Measurements from ENCODE around the gene RELL2. TPM values are rescaled to one million over a fixed set of nuclear protein-coding genes. Genes with fewer than 3 reads are reported as not detected.

RELL2 gene
- polyA plus RNA-seq, 4 donors: 0.57 to 1.3 (median 0.75) TPM

DNA sequence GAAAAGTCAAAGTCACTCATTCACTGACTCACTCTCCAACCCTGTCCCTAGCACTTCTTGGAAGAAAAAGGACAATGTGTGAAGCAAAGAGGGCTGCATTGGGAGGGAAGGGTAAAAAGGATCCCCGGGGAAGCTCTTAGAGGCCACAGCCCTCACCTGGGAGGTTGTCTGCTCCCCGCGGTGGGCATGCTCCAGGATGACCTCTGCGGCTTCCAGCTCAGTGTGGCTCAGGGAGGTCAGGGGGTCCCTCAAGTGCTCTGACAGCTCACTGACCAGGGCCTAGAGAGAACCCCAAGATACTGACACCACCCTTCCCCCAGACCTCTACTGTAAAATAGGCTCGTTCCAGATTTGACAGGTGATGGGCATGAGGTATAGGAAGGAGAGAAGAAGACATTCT, 10.4 kb downstream of the RELL2 start:
- no peak for DNase-seq (ENCODE audit: low read depth in 4 of 4, low spot score in 3 of 4)

DNA sequence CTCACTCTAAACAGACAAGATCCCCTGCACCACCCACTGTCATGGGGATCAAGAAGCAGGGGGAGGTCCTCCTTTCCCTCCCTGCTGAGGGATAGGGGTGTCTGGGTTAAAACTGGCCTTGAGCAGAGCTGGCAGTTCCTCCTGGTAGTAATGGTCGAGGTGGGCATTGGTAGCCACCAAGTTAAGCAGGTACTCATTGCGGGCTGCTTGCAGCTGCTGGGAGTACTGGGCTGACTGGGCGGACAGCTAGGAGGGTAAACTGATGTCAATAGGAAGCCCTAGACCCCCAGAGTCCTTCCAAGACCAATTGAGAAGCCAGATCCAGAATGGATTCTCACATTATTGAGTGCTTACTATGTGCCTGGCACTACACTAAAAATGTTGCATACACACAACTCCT, 11.1 kb downstream of the RELL2 start:
- DNase-seq (ENCODE audit: low read depth in 4 of 4, low spot score in 3 of 4): no peak

DNA sequence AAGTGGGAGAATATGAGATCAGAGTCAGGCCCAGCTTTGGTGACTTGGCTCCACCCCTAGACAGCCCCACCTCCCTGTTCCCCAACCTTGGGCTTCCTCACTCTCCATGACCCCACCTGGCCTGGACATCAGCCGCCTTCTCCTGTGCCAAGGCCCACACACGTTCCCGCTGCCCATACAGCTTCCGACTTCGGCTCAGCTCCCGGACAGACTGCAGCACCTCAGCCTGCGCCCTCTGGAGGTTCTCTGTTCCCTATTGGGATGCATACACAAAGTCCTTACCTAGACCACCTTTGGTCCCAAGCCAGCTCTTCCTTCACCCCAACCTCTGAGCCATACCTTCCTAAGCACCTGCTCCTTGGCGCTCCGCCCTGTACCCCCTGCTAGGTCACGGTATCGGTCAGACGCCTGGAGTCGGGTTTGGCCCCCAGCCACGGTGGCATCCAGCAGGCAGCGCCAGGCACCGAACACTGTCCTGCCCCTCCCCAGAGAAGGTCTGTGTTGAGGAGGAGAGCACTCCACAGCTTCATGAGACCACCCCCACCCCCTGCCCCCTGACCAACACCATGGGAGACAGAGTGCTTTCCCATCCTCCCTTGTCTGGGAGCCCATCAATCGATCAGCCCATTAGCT, 12.4 kb downstream of the RELL2 start:
- DNase-seq (ENCODE audit: low read depth in 4 of 4, low spot score in 3 of 4): no peak

DNA sequence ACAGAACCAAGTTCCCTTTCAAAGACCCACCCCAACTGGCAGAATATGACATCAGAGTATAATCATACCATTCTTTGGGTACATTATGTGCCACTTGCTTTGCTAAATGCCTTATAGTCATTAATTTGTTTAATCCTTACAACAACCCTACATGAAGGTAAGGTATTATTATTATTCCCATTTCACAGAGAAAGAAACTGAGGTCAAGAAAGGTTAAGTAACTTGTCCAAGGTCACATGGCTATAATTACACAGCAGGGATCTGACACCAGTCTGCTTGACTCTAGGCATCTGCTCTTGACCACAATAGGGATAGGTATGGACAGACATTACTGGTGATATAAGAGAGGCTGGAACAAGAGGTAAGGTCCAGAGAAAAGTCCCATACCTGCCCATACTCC, 13.2 kb downstream of the RELL2 start:
- DNase-seq (ENCODE audit: low read depth in 4 of 4, low spot score in 3 of 4): no peak

DNA sequence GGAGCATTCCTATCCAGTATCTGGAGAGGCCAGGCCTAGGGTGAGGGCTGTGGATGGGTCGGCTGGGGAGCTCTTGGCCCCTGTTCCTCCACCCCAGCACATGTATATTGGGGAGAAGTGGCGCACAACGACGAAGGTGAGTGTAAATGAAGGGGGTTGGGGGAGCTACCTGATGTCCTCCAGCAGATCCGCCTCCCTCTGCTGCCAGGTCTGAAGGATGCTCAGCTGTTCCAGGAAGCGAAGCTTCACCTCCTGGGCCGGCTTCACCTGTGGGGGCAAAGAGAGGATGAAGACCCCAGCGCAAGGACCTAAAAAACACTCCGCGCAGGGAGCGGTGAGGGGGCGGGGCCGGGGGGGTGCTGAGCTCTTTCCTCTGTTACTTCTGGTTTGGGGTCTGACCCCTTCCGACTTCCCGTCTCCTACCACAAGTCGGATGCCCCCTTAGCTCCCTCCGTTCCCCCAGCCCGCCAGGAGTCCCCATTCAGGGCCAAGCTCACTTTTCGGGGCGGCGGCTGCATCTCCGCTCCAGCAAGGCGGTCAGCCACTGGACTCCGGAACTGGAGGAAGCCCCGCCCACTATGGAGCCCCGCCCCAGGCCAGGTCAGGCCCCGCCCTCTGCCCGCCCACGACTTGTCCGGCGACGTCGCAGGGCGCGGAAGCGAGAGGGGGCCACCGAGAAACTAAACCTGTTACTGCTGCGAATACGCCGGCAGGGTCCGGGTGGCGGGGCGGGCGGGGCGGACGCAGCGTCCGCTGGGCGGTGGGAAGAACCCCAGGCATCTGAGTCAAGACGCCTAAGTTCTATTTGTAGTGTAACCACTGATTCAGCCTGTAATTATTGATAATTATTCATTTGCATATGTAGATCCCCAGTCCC, 14.3 kb downstream of the RELL2 start, which contains the start of gene FCHSD1:
FCHSD1 (minus strand) TSS at position 568 of the 877 bp plus-strand sequence; CDS start at position 518, 50 bp downstream.
- DNase-seq (ENCODE audit: low read depth in 4 of 4, low spot score in 3 of 4): peak in 3 of 4 donors; percentile 52 to 67 (median 61)

DNA sequence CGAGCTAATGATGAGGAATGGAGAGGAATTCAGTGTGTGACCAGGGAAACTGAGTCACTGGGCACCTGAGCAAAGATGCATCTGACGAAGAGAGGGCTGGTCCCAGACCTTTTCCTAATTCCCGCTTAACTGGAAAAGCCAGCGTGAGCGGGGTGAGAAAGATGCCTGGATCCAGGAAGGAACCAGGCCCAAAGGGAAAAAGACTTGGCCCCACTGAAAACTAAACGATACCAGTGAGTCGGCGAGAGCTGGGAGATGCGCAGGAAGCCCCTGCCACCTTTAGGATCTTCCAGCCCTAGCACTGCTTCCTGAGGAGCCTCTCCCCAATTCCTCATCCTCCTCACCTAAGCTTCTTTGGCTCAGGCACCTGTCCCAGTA, 14.9 kb downstream of the RELL2 start:
- no peak for DNase-seq (ENCODE audit: low read depth in 4 of 4, low spot score in 3 of 4)

DNA sequence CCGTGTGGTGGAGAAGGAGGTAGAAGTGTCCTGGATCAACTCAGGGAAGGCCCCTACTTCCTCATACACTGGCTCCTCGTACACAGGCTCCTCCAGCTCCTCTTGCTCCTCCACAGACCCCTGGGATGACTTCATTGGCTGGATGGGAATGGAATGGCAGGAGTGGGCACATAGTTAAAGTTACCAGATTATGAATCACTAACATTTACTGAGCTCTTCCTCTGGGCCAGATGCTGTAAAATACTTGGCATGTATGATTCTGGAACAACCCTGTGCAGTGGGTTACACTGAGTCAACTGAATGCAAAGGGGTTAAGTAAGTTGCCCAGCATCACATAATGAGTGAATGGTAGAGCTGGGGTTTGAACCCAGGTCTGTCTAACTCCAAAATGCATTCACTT, 17.5 kb downstream of the RELL2 start:
- DNase-seq (ENCODE audit: low read depth in 4 of 4, low spot score in 3 of 4): no peak

DNA sequence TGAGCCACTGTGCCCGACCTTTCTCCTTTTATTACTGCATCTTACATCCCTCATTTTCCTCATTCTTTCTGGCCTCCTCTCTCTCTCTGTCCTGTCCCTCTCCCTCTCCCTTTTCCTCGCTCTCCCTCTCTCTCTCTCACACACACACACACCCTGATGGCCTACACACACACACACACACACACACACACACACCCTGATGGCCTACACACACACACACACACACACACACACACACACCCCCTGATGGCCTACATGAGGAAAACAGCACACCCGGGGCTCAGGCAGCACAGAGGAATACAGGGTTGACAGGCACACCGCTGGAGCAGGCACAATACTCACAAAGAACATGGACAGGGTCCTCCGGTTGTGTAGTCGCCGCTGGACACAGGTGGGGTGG, 18.2 kb downstream of the RELL2 start:
- no peak for DNase-seq (ENCODE audit: low read depth in 4 of 4, low spot score in 3 of 4)

DNA sequence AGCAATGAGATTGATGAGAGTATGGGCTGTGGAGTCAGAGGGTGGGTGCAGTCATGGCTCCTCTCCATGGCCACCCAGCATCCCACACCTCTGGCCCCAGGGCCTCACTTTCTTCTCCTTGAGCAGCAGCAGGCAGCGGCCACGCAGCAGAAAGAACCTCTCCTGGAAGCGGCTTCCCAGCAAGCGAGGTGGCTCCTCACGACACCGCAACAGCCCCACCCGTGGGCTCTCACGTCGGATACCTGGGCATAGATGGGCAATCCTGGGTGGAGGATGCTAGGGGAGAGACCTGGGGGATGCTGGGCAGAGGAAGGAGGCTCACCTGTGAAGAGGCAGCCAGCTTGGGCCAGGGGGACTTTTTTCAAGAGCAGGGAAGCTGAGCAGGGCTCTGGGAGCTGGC, 19.6 kb downstream of the RELL2 start:
- no peak for DNase-seq (ENCODE audit: low read depth in 4 of 4, low spot score in 3 of 4)

DNA sequence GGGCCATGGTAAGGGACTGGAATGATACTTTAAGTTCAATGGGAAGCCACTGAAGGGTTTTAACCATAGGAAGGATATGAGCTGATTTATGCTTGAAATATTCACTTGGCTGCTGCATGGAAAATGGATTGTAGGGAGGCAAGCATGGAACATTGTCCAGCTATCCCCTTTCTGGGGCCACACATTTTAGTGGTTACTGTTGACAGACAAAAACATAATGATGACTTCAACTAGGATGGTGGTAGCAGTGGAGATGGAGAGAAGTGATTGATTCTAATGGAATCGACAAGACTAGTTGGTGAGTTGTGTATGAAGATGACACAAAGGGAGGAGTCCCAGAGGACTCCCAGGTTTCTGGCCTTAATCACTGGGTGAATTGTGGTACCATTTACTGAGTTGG, 20.6 kb downstream of the RELL2 start:
- DNase-seq (ENCODE audit: low read depth in 4 of 4, low spot score in 3 of 4): no peak

DNA sequence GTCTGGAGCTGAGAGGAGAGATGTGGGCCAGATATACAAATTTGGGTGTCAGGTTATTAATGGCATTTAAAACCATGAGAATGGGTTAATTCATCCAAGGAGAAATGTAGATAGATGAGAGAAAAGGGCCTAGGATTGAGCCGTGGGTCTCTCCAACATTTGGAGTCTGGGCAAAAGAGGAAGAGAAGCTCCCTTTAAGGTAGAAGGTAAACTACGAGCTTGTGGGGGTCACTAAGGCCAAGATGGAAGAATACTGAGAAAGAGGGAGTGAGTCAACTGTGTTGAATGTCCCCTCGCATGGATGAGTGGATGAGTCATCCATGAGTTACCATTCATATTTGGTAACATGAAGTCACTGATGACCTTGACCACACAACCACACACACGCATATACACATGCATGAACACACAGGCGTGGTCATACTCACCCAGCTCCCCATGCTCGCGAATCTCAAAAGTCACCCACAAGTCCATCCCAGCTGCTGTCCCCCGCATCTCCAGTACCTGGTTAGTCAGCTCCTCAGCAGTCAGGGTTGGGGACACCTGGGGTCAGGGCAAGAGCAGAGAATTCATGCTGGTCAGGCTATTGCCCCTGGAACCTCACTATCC, 21.2 kb downstream of the RELL2 start:
- no peak for DNase-seq (ENCODE audit: low read depth in 4 of 4, low spot score in 3 of 4)

DNA sequence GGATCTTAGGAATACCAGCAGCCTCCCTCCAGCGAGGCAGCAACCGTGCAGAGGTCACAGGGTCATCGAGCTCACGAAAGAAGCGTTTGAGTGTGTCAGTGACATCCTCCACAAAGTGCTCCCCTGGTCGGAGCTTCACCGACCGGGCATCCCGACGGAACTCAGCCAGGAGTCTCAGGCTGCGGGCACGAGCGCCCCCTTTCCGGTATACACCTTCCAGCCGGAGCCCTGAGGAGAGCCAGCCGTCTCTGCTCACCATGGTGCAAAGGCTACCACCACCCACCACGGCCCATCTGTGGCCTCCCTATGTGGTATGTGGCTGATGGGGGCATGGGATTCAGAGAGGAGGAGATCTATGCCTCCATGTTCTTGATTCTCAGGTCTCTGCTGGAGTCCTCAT, 25.2 kb downstream of the RELL2 start:
- no peak for DNase-seq (ENCODE audit: low read depth in 4 of 4, low spot score in 3 of 4)

DNA sequence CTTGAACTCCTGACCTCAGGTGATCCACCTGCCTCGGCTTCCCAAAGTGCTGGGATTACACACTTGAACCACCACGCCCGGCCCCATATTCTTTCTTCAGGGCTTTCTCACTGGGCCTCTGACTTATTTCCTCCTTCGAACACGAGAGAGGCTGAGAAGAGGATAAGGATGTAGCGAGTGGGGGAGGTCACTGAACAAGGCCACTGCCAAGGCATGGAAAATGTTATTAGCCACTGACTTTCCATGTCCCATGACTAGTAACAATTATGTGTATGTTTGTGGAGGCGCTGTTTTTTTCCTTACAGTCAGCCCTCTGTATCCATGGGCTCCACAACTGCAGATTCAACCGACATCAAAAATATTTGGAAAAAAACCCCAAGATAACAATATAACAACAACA, 26.7 kb downstream of the RELL2 start:
- DNase-seq (ENCODE audit: low read depth in 4 of 4, low spot score in 3 of 4): no peak

DNA sequence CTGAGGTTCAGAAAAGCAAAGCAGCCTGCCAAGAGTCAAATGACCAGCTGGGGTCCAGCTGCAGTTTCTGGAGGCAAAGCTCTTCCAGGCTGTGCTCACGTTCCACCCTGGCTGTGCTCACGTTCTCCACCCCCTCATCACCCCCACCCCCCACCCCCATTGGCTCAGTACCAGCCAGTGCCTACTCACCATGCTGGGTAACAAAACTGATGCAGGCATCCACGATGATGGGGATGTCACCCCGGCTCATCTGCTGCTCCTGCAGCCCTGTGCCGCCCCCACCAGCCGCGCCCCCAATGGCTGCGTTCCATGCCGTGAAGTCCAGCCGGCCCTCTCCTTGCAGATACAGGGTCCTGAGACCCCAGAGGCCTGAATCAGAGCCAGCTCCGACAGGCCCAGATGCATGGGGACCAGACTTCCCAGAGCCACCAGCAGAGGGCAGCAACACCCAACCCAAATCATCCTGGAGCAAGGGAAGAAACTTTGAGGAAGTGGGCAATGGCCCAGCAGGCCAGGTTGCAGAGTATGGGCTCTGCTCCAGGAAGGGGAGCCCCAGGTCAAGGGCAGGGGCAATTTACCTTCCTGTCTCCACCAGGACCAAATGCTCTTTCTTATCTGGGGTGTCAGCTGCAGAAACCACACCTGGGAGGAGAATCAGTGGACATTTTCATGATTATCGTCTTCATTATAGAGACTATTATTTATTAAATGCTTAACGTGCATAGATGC, 28.1 kb downstream of the RELL2 start:
- no peak for DNase-seq (ENCODE audit: low read depth in 4 of 4, low spot score in 3 of 4)

DNA sequence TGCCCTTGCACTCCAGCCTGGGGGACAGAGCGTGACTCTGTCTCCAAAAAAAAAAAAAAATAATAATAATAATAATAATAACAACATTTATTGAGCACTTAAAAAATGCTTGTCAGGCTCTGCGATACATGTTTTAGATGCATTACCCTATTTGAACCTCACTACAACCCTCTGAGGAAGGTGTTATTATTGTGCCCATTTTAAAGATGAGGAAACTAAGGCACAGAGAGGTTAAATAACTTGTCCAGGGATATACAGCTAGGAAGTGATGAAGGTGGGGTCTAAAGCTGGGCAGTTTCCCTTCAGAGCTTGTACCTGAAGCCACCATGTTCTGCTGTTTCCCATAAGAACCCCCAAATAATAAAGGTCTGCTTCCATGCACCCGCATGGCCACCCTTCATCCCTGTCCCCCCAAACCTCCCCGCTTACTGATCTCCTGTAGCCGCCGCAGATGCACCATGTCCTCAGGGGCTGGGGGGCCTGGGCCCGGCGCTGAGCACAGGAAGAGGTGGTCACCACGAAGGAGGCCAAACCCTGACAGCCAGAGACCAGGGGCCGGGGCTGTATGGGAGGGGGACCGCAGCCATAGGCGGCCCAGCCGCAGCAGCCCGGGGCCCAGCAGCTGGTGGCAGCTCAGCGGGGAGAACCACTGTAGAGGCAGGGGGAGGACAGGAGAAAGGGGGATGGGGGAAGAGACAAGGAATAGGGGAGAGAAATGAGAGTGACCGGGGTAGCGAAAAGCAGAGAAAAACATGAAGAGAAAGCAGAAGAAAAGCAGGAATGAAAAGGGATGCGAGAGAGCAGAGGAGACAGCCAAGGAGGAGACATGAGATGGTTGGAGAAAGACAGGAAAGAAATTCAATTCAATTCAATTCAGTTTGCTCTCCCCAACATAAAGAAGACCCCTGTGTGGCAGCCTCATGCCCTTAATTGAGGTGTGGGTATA, 29.5 kb downstream of the RELL2 start:
- DNase-seq (ENCODE audit: low read depth in 4 of 4, low spot score in 3 of 4): no peak

DNA sequence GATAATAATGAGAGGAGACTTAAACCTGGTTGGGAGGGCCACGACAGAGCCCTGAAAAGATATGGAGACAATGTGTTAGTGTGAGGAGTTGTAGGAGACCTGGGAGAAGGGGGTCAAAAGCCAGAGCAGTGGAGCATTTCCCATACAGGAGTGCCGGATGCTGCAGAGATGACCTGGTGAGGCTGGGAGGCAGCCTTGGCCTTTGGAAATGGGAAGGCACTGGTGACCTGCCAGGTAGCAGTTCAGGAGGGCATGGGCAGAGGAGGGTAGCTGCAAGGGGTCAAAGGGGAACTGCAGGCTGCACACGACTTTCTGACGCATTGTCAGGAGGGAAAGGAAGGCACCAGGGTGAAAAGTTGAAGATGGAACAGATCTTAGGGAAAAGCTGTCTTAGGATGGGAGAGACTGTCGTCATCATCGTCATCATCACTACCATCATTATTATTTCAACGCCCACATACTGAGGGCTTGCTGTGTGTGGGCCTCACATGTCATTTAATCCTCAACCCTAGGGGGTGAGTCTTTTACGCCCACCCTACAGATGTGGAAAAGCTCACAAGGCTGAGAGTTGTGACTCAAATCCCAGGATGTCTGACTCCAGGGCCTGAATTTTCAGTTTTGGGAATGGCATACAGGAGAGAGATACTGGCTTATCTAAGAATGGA, 31.9 kb downstream of the RELL2 start:
- no peak for DNase-seq (ENCODE audit: low read depth in 4 of 4, low spot score in 3 of 4)

DNA sequence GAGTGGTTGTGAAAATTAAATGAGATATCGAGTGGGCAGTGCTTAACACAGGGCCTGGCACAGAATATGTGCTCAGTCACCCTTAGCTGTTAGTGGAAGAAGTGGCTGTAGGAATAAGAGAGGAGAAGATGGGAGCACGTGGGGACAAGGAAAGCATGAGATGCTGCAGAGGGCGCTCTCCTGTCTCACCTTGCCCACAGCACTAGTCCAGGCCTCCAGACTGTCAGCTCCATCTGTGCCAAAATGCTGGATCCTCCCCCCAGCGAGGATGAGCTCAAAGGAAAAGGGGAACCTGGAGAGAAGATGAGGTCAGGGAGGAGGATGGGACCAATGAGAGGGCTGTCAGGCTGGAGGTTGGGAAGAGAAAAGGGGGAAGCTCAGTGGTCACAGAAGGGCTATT, 32.7 kb downstream of the RELL2 start:
- no peak for DNase-seq (ENCODE audit: low read depth in 4 of 4, low spot score in 3 of 4)

DNA sequence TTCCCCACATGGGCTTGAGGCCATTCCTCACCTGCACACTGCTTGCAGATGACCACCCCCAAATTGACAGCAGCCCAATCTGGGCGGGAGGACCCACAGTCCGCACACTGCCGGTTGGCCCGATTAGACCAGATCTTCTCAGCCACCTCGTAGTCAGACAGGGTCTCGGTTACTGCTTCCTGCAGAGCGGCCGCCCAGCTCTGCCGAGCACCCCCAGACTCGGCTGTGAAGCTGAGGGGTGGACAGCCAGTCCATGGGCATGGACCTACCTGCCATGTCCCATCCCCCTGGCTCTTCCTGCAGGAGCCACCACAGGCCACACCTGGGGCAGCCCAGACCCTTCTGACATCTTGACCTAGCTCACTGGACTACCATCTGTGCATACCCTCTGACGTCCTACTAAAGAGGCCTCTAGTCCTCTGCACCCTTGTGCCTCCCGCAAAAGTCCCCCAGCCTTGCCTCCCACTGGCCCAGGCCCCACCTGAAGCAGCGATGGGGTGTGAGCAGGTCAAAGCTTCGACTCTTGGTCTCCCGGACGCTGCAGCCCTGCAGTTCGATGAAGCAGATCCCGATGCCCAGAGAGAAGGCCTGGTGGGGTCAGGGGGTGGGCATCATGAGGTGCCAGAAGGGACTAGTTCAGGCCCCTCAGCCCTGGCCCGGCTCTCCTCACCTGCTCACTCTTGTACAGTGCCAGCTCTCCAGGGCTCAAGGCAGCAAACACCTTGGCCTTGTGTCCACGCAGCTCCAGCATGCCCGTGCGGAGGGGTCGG, 35.5 kb downstream of the RELL2 start:
- no peak for DNase-seq (ENCODE audit: low read depth in 4 of 4, low spot score in 3 of 4)

All from left renal pelvis (tissue), 4 donors.